ENCODE measurements around the gene SQSTM1. TPM values are rescaled to one million over a fixed set of nuclear protein-coding genes. Genes with fewer than 3 reads are reported as not detected.

Gene SQSTM1
- total and polyA plus RNA-seq, 9 of the 15 experiments (the other 6 are each of a cell fraction or from before 2014, with no cell fraction given): 5.6 to 148 (median 64.0) TPM

DNA sequence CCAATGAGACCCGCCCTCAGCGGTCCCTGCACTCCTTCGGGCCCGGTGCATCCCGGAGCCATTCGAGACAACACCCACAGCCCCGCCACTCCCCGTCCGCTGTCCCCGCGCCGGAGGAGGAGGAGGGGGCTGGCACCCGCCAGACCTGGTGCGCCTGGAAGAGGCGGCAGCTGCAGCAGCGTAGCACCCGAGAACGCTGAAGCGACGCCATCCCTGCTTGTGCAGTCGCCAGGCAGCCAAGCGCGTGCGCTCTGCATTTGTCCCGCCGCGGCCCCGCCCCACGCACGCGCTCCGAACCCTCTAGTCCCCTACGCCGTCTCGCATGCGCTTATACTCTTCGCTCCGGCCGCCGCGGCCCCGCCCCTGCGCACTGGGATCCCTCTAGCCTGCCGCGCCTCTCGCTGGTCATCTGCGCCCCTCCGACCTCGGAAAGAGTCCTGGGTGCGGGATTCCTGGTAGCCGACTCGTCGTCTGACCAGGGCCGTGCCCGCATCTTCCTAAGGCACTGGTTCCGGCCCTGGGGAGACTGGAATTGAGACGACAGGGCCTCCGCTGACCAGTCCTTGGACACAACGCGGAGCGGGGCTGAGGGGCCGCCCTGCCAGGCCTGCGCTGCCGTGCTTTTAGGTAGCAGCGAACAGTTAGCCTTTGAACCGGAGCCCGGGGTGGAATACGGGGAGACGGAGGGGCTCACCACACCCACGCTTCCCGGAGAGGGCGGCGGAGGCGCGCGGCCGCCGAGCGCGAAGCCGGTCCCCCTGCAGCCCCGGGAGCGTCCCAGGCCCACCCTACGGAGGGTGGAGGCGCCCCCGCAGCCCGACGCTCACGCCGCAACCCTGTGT, 38.1 kb downstream of the SQSTM1 start, which contains the start of gene MRNIP (continued):
- no peak for TF ChIP-seq SREBF1 (IDR thresholded peaks at IDR 0.05; ENCODE audit: borderline replicate concordance, low read depth, low read length)
- TF ChIP-seq RFX5 (IDR thresholded peaks at IDR 0.05; ENCODE audit: low read depth, low read length): no peak
- no peak for TF ChIP-seq HNRNPUL1 (IDR thresholded peaks at IDR 0.05; ENCODE audit: low read length)
- no peak for TF ChIP-seq NONO (IDR thresholded peaks at IDR 0.05; ENCODE audit: low read depth in 2 of 2, low read length in 1 of 2)
- TF ChIP-seq, protein P1, sequence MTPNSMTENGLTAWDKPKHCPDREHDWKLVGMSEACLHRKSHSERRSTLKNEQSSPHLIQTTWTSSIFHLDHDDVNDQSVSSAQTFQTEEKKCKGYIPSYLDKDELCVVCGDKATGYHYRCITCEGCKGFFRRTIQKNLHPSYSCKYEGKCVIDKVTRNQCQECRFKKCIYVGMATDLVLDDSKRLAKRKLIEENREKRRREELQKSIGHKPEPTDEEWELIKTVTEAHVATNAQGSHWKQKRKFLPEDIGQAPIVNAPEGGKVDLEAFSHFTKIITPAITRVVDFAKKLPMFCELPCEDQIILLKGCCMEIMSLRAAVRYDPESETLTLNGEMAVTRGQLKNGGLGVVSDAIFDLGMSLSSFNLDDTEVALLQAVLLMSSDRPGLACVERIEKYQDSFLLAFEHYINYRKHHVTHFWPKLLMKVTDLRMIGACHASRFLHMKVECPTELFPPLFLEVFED (CRISPR knock-in tag; conservative IDR thresholded peaks at IDR 0.05): no peak
- TF ChIP-seq ZSCAN29 (IDR thresholded peaks at IDR 0.05): no peak
- 0 out of 2 replicates have a peak, but pooled peaks have one; percentile 49 for TF ChIP-seq C11orf30 (IDR thresholded peaks at IDR 0.05; ENCODE audit: low read depth)
- peak; percentile 43; the same call in 1 of the 2 replicates for TF ChIP-seq STAG1 (CRISPR knock-in tag; IDR thresholded peaks at IDR 0.05; ENCODE audit: borderline replicate concordance)
- TF ChIP-seq NBN (IDR thresholded peaks at IDR 0.05; ENCODE audit: low read depth): no peak
- TF ChIP-seq, protein P2, sequence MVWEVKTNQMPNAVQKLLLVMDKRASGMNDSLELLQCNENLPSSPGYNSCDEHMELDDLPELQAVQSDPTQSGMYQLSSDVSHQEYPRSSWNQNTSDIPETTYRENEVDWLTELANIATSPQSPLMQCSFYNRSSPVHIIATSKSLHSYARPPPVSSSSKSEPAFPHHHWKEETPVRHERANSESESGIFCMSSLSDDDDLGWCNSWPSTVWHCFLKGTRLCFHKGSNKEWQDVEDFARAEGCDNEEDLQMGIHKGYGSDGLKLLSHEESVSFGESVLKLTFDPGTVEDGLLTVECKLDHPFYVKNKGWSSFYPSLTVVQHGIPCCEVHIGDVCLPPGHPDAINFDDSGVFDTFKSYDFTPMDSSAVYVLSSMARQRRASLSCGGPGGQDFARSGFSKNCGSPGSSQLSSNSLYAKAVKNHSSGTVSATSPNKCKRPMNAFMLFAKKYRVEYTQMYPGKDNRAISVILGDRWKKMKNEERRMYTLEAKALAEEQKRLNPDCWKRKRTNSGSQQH (CRISPR knock-in tag; IDR thresholded peaks at IDR 0.05): no peak
- 0 out of 3 replicates have a peak, but pooled peaks of 1 of the 2 experiments have one; percentile 16 for TF ChIP-seq CBX3 (IDR thresholded peaks at IDR 0.05; ENCODE audit: borderline replicate concordance in 1 of 2, low read length in 2 of 2)
- no peak for TF ChIP-seq KLF16 (IDR thresholded peaks at IDR 0.05)
- TF ChIP-seq, protein P3, sequence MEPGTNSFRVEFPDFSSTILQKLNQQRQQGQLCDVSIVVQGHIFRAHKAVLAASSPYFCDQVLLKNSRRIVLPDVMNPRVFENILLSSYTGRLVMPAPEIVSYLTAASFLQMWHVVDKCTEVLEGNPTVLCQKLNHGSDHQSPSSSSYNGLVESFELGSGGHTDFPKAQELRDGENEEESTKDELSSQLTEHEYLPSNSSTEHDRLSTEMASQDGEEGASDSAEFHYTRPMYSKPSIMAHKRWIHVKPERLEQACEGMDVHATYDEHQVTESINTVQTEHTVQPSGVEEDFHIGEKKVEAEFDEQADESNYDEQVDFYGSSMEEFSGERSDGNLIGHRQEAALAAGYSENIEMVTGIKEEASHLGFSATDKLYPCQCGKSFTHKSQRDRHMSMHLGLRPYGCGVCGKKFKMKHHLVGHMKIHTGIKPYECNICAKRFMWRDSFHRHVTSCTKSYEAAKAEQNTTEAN (CRISPR knock-in tag; IDR thresholded peaks at IDR 0.05): peak; percentile 35; the same call in 1 of the 2 replicates
- TF ChIP-seq TEAD2 (tag; IDR thresholded peaks at IDR 0.05): no peak

Data from K562 (cell line).